Smooth muscle cell (in vitro differentiated cells): ENCODE measurements around the gene DCDC2B. TPM values are rescaled to one million over a fixed set of nuclear protein-coding genes. Genes with fewer than 3 reads are reported as not detected.
"Not testable (repeated sequence)": the region's sequence is repeated elsewhere in the genome, so short reads cannot be mapped to it uniquely, and the experiment has no call there.

Experiments
- DNase-seq: peaks from one replicate; lab custom pipeline; 2025; ENCODE audit not compliant: unreplicated experiment; lab: John Stamatoyannopoulos, UW
- H2AFZ ChIP-seq: fragments of 200-600 bp; sonication (generic); 2 replicates; pipeline ENCODE4 v1.6.0; 2016; ENCODE audit warnings: antibody characterized with exemption, low read depth, mild to moderate bottlenecking
- H3F3A ChIP-seq: fragments of 200-600 bp; sonication (generic); 2 replicates; pipeline ENCODE4 v1.6.0; 2017; ENCODE audit warnings: antibody characterized with exemption, low read depth
- H3K27ac ChIP-seq: fragments of 200-600 bp; sonication (generic); 2 replicates; pipeline ENCODE4 v1.5.1; 2016; ENCODE audit warnings: low read depth, mild to moderate bottlenecking
- H3K27me3 ChIP-seq: fragments of 200-600 bp; sonication (generic); 2 replicates; pipeline ENCODE4 v1.6.1; 2016; ENCODE audit warnings: low read depth, mild to moderate bottlenecking
- H3K36me3 ChIP-seq: fragments of 200-600 bp; sonication (generic); 2 replicates; pipeline ENCODE4 v1.5.1; 2016; ENCODE audit warnings: low read depth
- H3K4me1 ChIP-seq: fragments of 200-600 bp; sonication (generic); 2 replicates; pipeline ENCODE4 v1.5.1; 2016; ENCODE audit warnings: low read depth
- H3K4me2 ChIP-seq: fragments of 200-600 bp; sonication (generic); 2 replicates; pipeline ENCODE4 v1.6.0; 2016; ENCODE audit warnings: mild to moderate bottlenecking
- H3K4me3 ChIP-seq: fragments of 200-600 bp; sonication (generic); 2 replicates; pipeline ENCODE4 v1.5.1; 2016; ENCODE audit warnings: mild to moderate bottlenecking
- H3K79me2 ChIP-seq: fragments of 200-600 bp; sonication (generic); 2 replicates; pipeline ENCODE4 v1.6.0; 2016; ENCODE audit warnings: low read depth, mild to moderate bottlenecking
- H3K9ac ChIP-seq: fragments of 200-600 bp; sonication (generic); 2 replicates; pipeline ENCODE4 v1.6.0; 2016; ENCODE audit warnings: low read depth
- H3K9me3 ChIP-seq: fragments of 200-600 bp; sonication (generic); replicated peaks from 2 replicates; pipeline ENCODE4 v1.5.1; 2016; ENCODE audit warnings: low read depth
- H4K20me1 ChIP-seq: fragments of 200-600 bp; sonication (generic); 2 replicates; pipeline ENCODE4 v1.6.0; 2016; ENCODE audit warnings: low read depth
- CTCF ChIP-seq: fragments of 200-600 bp; sonication (generic); IDR thresholded peaks from 2 replicates; pipeline ENCODE4 v1.5.1; 2017; ENCODE audit warnings: borderline replicate concordance, mild to moderate bottlenecking, antibody characterized with exemption; ENCODE audit not compliant: insufficient read depth, poor library complexity, severe bottlenecking
- WGBS: methylation state at CpG from one replicate; pipeline ENCODE4 v1.1.7; 2016; ENCODE audit warnings: low lambda C conversion rate; 5-methylcytosine and 5-hydroxymethylcytosine counted together
- polyA plus RNA-seq: library from polyadenylated mRNA; unstranded; fragments of >200 nt; fragmentation: Nextera tagmentation; extraction: Ambion mirVana; gene quantifications from 2 replicates; pipeline ENCODE4 v1.2.1, GENCODE V29; 2016
- total RNA-seq: library from RNA; depleted of rRNA; stranded (reverse); fragments of >200 nt; gene quantifications from 2 replicates; pipeline ENCODE4 v1.2.3, GENCODE V29; 2014

DCDC2B gene
- total and polyA plus RNA-seq, 2 experiments from 2014 or later = not detected

GRCh38 chr1:32256473-32257226, 47.8 kb downstream of the DCDC2B start:
- H3K9ac ChIP-seq = no peak overlapping the region

DNA sequence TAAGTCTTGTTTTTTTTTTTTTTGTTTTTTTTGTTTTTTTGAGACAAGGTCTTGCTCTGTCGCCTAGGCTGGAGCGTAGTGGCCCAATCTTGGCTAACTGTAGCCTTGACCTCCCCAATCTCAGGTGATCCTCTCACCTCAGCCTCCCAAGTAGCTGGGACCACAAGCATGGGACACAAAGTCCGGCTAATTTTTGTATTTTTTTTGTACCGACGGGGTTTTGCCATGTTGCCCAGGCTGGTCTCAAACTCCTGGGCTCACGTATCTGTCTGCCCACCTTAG, 48.3 kb downstream of the DCDC2B start:
- no peak overlapping the region for H3K9ac ChIP-seq
- no peaks in the 10 kb centered on the region for H3K79me2 ChIP-seq
- no peak overlapping the region for H3K4me2 ChIP-seq
- no peak for DNase-seq
- H3K36me3 ChIP-seq = no peaks in the 10 kb centered on the region
- no peak overlapping the region for H2AFZ ChIP-seq
- no peak overlapping the region for H3K27ac ChIP-seq
- no peaks in the 10 kb centered on the region for H4K20me1 ChIP-seq
- H3K4me3 ChIP-seq = no peak overlapping the region
- no peaks in the 10 kb centered on the region for H3F3A ChIP-seq
- no peaks in the 10 kb centered on the region for H3K27me3 ChIP-seq
- WGBS = 94% methylated on average over 6 of the region's 6 CpGs
- TF ChIP-seq CTCF = no peak
- no peaks in the 10 kb centered on the region for H3K9me3 ChIP-seq
- H3K4me1 ChIP-seq = no peaks in the 10 kb centered on the region

More at GRCh38 chr1:32256473-32257226, 47.8 kb downstream of the DCDC2B start:
- no peaks in the 10 kb centered on the region for H3K4me1 ChIP-seq
- 89% methylated on average over 8 of the region's 9 CpGs for WGBS
- H2AFZ ChIP-seq = no peak overlapping the region
- no peak overlapping the region for H3K4me3 ChIP-seq
- no peak overlapping the region for H3K4me2 ChIP-seq
- no peaks in the 10 kb centered on the region for H4K20me1 ChIP-seq
- no peaks in the 10 kb centered on the region for H3K36me3 ChIP-seq
- no peaks in the 10 kb centered on the region for H3K79me2 ChIP-seq
- no peaks in the 10 kb centered on the region for H3K27me3 ChIP-seq
- H3K9me3 ChIP-seq = no peaks in the 10 kb centered on the region
- no peaks in the 10 kb centered on the region for H3F3A ChIP-seq
- H3K27ac ChIP-seq = no peak overlapping the region
- TF ChIP-seq CTCF = no peak
- no peak for DNase-seq

GRCh38 chr1:32263236-32263593, 54.3 kb downstream of the DCDC2B start:
- H3K27ac ChIP-seq, DNase-seq, H3K9me3 ChIP-seq, H3K9ac ChIP-seq, H3K4me3 ChIP-seq, H3K27me3 ChIP-seq, H3K36me3 ChIP-seq, H3K79me2 ChIP-seq, H4K20me1 ChIP-seq, H3F3A ChIP-seq, H3K4me2 ChIP-seq, H2AFZ ChIP-seq, H3K4me1 ChIP-seq: not testable (repeated sequence)
- WGBS = 99% methylated on average over 4 of the region's 4 CpGs

- Histone ChIP-seq H3K9ac (no peak overlapping the region), H3K36me3 (no peaks in the 10 kb centered on the region)
Observed at GRCh38 chr1:32263744-32264143, 54.9 kb downstream of the DCDC2B start.

More at GRCh38 chr1:32263744-32264143, 54.9 kb downstream of the DCDC2B start:
- Histone ChIP-seq H2AFZ (no peak overlapping the region), H3K4me2 (no peak overlapping the region), H3K4me1 (no peaks in the 10 kb centered on the region), H3K4me3 (no peak overlapping the region), H3K9me3 (no peaks in the 10 kb centered on the region), H3K27ac (no peak overlapping the region), H3F3A (no peaks in the 10 kb centered on the region), H3K79me2 (no peaks in the 10 kb centered on the region), H3K27me3 (no peaks in the 10 kb centered on the region), H4K20me1 (no peaks in the 10 kb centered on the region)
- no peak for DNase-seq
- 93% methylated on average over 4 of the region's 4 CpGs for WGBS
- no peak for TF ChIP-seq CTCF

Other genes with a start within 250 kb of the DCDC2B start
- gene KHDRBS1, start 195.2 kb upstream of the DCDC2B start, total RNA-seq = 80.4 and 90.6 TPM in 2 replicates
- gene KHDRBS1, start 195.2 kb upstream of the DCDC2B start, polyA plus RNA-seq = 85.0 and 86.5 TPM in 2 replicates
- 9.2 and 9.4 TPM in 2 replicates for gene TMEM39B, start 136.2 kb upstream of the DCDC2B start, total RNA-seq
- gene TMEM39B, start 136.2 kb upstream of the DCDC2B start, polyA plus RNA-seq = 4.4 and 7.5 TPM in 2 replicates
- gene KPNA6, start 101.0 kb upstream of the DCDC2B start, total RNA-seq = 35.8 and 40.9 TPM in 2 replicates
- 22.3 and 29.1 TPM in 2 replicates for gene KPNA6, start 101.0 kb upstream of the DCDC2B start, polyA plus RNA-seq
- 42.7 and 44.6 TPM in 2 replicates for gene TXLNA, start 29.4 kb upstream of the DCDC2B start, total RNA-seq
- gene TXLNA, start 29.4 kb upstream of the DCDC2B start, polyA plus RNA-seq = 42.0 and 46.0 TPM in 2 replicates
- gene CCDC28B, start 8.5 kb upstream of the DCDC2B start, total RNA-seq = 19.9 and 41.6 TPM in 2 replicates
- 58.9 and 63.9 TPM in 2 replicates for gene CCDC28B, start 8.5 kb upstream of the DCDC2B start, polyA plus RNA-seq
- 1.4 and 3.1 TPM in 2 replicates for gene IQCC, start 3.4 kb upstream of the DCDC2B start, total RNA-seq
- 2.4 TPM in 2 replicates for gene IQCC, start 3.4 kb upstream of the DCDC2B start, polyA plus RNA-seq
- 10.9 and 13.3 TPM in 2 replicates for gene TMEM234, start 13.3 kb downstream of the DCDC2B start, total RNA-seq
- 19.8 and 27.5 TPM in 2 replicates for gene TMEM234, start 13.3 kb downstream of the DCDC2B start, polyA plus RNA-seq
- 200 and 240 TPM in 2 replicates for gene EIF3I, start 13.3 kb downstream of the DCDC2B start, total RNA-seq
- 250 and 257 TPM in 2 replicates for gene EIF3I, start 13.3 kb downstream of the DCDC2B start, polyA plus RNA-seq
- gene FAM167B, start 38.1 kb downstream of the DCDC2B start, total RNA-seq = 0.31 TPM in 1 of 2 replicates, not detected in the other
- gene FAM167B, start 38.1 kb downstream of the DCDC2B start, polyA plus RNA-seq = 0.39 TPM in 1 of 2 replicates, not detected in the other
- 0.22 TPM in 1 of 2 replicates, not detected in the other for gene LCK, start 42.2 kb downstream of the DCDC2B start, total RNA-seq
- not detected in 2 replicates for gene LCK, start 42.2 kb downstream of the DCDC2B start, polyA plus RNA-seq
- 29.3 and 40.5 TPM in 2 replicates for gene HDAC1, start 83.0 kb downstream of the DCDC2B start, total RNA-seq
- 48.8 and 51.7 TPM in 2 replicates for gene HDAC1, start 83.0 kb downstream of the DCDC2B start, polyA plus RNA-seq
- 108 and 126 TPM in 2 replicates for gene MARCKSL1, start 127.1 kb downstream of the DCDC2B start, total RNA-seq
- gene MARCKSL1, start 127.1 kb downstream of the DCDC2B start, polyA plus RNA-seq = 358 and 389 TPM in 2 replicates
- 1.6 and 10.0 TPM in 2 replicates for gene FAM229A, start 153.4 kb downstream of the DCDC2B start, total RNA-seq
- 9.6 and 11.1 TPM in 2 replicates for gene FAM229A, start 153.4 kb downstream of the DCDC2B start, polyA plus RNA-seq
- gene TSSK3, start 153.4 kb downstream of the DCDC2B start, total RNA-seq = not detected in 2 replicates
- gene TSSK3, start 153.4 kb downstream of the DCDC2B start, polyA plus RNA-seq = 0.31 and 1.3 TPM in 2 replicates
- 57.3 and 63.4 TPM in 2 replicates for gene BSDC1, start 185.4 kb downstream of the DCDC2B start, total RNA-seq
- gene BSDC1, start 185.4 kb downstream of the DCDC2B start, polyA plus RNA-seq = 45.4 and 53.7 TPM in 2 replicates